Testis (tissue), 2 donors: ENCODE measurements around the gene THRB.

ENCODE experiments used
- POLR2A ChIP-seq: fragments of 450-650 bp; IDR thresholded peaks from one replicate; pipeline ENCODE4 v1.6.1; 2017; ENCODE audit warnings: antibody characterized with exemption, mild to moderate bottlenecking, moderate library complexity
- TF ChIP-seq, protein P1 (sequence below), 3 experiments: fragments of 450-650 bp in 2 of 3; fragments of 200-600 bp in 1 of 3; sonication (generic) in 1 of 3; IDR thresholded peaks; one replicate each; pipeline ENCODE4 v1.5.1; 2016 to 2019; ENCODE audit warnings: antibody characterized with exemption in 3 of 3, mild to moderate bottlenecking in 2 of 3, moderate library complexity in 1 of 3

DNA sequence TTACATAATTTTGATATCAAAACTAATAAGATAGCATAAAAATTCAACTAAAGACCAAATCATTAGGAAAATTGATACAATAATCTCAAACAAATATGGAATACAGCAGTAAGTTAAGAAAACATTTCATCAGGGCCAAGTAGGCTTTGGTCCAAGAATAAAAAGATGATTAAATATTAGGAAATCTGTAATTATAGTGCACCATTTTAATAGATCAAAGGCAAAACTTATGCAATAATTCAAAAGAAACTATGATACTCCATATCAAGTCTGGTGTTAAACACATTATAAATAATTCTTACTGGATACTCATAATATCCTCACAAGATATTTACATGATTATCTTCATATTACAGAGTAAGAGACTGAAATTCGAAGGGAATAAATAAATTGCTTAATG lies 51.2 kb downstream of the THRB start:
- TF ChIP-seq, protein P1, sequence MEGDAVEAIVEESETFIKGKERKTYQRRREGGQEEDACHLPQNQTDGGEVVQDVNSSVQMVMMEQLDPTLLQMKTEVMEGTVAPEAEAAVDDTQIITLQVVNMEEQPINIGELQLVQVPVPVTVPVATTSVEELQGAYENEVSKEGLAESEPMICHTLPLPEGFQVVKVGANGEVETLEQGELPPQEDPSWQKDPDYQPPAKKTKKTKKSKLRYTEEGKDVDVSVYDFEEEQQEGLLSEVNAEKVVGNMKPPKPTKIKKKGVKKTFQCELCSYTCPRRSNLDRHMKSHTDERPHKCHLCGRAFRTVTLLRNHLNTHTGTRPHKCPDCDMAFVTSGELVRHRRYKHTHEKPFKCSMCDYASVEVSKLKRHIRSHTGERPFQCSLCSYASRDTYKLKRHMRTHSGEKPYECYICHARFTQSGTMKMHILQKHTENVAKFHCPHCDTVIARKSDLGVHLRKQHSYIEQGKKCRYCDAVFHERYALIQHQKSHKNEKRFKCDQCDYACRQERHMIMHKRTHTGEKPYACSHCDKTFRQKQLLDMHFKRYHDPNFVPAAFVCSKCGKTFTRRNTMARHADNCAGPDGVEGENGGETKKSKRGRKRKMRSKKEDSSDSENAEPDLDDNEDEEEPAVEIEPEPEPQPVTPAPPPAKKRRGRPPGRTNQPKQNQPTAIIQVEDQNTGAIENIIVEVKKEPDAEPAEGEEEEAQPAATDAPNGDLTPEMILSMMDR (IDR thresholded peaks at IDR 0.05), result no peak
- no peak for TF ChIP-seq POLR2A
